DOHH2 (cell line): ENCODE data around the gene SLC12A3.

Experiments used
- CTCF ChIP-seq: fragments of 200-600 bp; sonication (generic); IDR thresholded peaks from one replicate; pipeline ENCODE4 v1.5.1; 2014; ENCODE audit warnings: antibody characterized with exemption, mild to moderate bottlenecking, low read depth, low read length; ENCODE audit not compliant: poor library complexity, severe bottlenecking
- EZH2phosphoT487 ChIP-seq: fragments of 200-600 bp; sonication (generic); IDR thresholded peaks from 2 replicates; pipeline ENCODE4 v1.6.1; 2017; ENCODE audit warnings: borderline replicate concordance, mild to moderate bottlenecking, antibody characterized with exemption, low read length, moderate library complexity, mixed read lengths

GRCh38 chr16:56927471-56927870 lies 62.5 kb downstream of the SLC12A3 start:
- no peak for TF ChIP-seq CTCF
- no peak for TF ChIP-seq EZH2phosphoT487
